Measurements from ENCODE around the gene SH2D3C. TPM values are rescaled to one million over a fixed set of nuclear protein-coding genes. Genes with fewer than 3 reads are reported as not detected.

Gene SH2D3C
- total RNA-seq, 2 experiments from 2014 or later, result 29.9 to 30.3 TPM

- Mint-ChIP-seq H3K4me3 (no peak overlapping the region), H3K9me3 (no peaks in the 10 kb centered on the region), H3K27me3 (no peaks in the 10 kb centered on the region), H3K4me1 (ENCODE audit: low read depth) (peaks cover 8% of the 10 kb centered on the region), H3K27ac (no peak overlapping the region), H3K36me3 (ENCODE audit: low read depth) (peaks cover 2% of the 10 kb centered on the region)
- CTCF ChIA-PET, result interaction anchor here (0.8 kb wide), 1 partner anchor 140 kb away, joined by 3 read pairs; no protein-coding TSS in a partner anchor
- no peak for TF ChIP-seq CTCF (IDR thresholded peaks at IDR 0.05)
- intact Hi-C loops (cut with micrococcal nuclease), result loop anchor here (5.0 to 10.0 kb wide), 2 partner anchors 138 to 225 kb away; no protein-coding TSS in a partner anchor
- POLR2A ChIA-PET, result no interaction called here
- no peak for DNase-seq
- no peak for ATAC-seq
Measured at GRCh38 chr9:127730262-127730661, 48.2 kb downstream of the SH2D3C start.

- POLR2A ChIA-PET, result interaction anchor here (0.6 to 0.8 kb wide), 2 partner anchors 14 to 87 kb away, joined by 3 read pairs; partner anchors contain the start of gene PTRH1
- TF ChIP-seq CTCF (IDR thresholded peaks at IDR 0.05), result no peak
- CTCF ChIA-PET, result interaction anchor here (0.9 to 1.3 kb wide), 3 partner anchors 35 to 204 kb away, joined by 3 to 4 read pairs (median 4); no protein-coding TSS in a partner anchor
- Mint-ChIP-seq H3K27me3 (no peaks in the 10 kb centered on the region), H3K4me1 (ENCODE audit: low read depth) (peaks cover 8% of the 10 kb centered on the region), H3K27ac (no peak overlapping the region), H3K9me3 (no peaks in the 10 kb centered on the region), H3K36me3 (ENCODE audit: low read depth) (peaks cover 2% of the 10 kb centered on the region), H3K4me3 (no peak overlapping the region)
- DNase-seq (no peak), ATAC-seq (no peak)
- intact Hi-C loops (cut with micrococcal nuclease), result loop anchor here (5.0 to 10.0 kb wide), 2 partner anchors 137 to 225 kb away; no protein-coding TSS in a partner anchor
Measured at GRCh38 chr9:127729522-127730256, 48.8 kb downstream of the SH2D3C start.

GRCh38 chr9:127728808-127729207 is 49.7 kb downstream of the SH2D3C start:
- no peak for ATAC-seq
- no peaks in the 10 kb centered on the region for H3K27me3 Mint-ChIP-seq

GRCh38 chr9:127726871-127727270 is 51.6 kb downstream of the SH2D3C start:
- Mint-ChIP-seq H3K9me3 (no peaks in the 10 kb centered on the region), H3K4me3 (no peak overlapping the region), H3K4me1 (ENCODE audit: low read depth) (no peaks in the 10 kb centered on the region), H3K27ac (no peak overlapping the region), H3K27me3 (no peaks in the 10 kb centered on the region), H3K36me3 (ENCODE audit: low read depth) (no peaks in the 10 kb centered on the region)
- CTCF ChIA-PET, result interaction anchor here (2.8 kb wide), 1 partner anchor 8 kb away, joined by 8 read pairs; the partner anchor contains the start of gene TOR2A
- DNase-seq (no peak), ATAC-seq (no peak)
- no peak for TF ChIP-seq CTCF (IDR thresholded peaks at IDR 0.05)
- POLR2A ChIA-PET, result no interaction called here
- intact Hi-C loops (cut with micrococcal nuclease), result no loop called here

More at GRCh38 chr9:127728808-127729207, 49.7 kb downstream of the SH2D3C start:
- CTCF ChIA-PET, result interaction anchor here (0.9 to 1.3 kb wide), 4 partner anchors 36 to 224 kb away, joined by 3 to 4 read pairs (median 4); no protein-coding TSS in a partner anchor
- Mint-ChIP-seq H3K36me3 (ENCODE audit: low read depth) (peaks cover 2% of the 10 kb centered on the region), H3K27ac (no peak overlapping the region), H3K4me3 (no peak overlapping the region), H3K4me1 (ENCODE audit: low read depth) (peaks cover 3% of the 10 kb centered on the region), H3K9me3 (no peaks in the 10 kb centered on the region)
- no peak for DNase-seq
- intact Hi-C loops (cut with micrococcal nuclease), result no loop called here
- POLR2A ChIA-PET, result interaction anchor here (0.8 kb wide), 1 partner anchor 13 kb away, joined by 3 read pairs; the partner anchor contains the start of gene PTRH1
- no peak for TF ChIP-seq CTCF (IDR thresholded peaks at IDR 0.05)

DNA sequence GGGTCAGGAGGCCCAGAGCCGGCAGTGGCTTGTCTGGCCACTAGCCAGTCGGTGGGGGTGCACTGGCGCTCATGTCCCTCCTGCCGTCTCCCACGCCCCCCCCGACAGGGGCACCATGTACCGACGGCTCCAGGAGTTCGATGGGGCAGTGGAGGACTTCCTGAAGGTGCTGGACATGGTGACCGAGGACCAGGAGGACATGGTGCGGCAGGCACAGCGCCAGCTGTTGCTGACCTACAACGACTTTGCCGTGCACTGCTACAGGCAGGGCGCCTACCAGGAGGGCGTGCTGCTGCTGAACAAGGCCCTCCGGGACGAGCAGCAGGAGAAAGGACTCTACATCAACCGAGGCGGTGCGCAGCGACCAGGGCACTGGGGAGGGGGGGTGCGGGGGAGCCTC is 54.5 kb downstream of the SH2D3C start:
- CTCF ChIA-PET, result no interaction called here
- H3K27ac Mint-ChIP-seq, result no peak overlapping the region
- no peak overlapping the region for H3K4me3 Mint-ChIP-seq

More for the DNA sequence above, 54.5 kb downstream of the SH2D3C start:
- H3K27me3 Mint-ChIP-seq, result no peaks in the 10 kb centered on the region
- ATAC-seq (no peak), DNase-seq (no peak)
- peaks cover 21% of the 10 kb centered on the region for H3K4me1 Mint-ChIP-seq (ENCODE audit: low read depth)
- no peaks in the 10 kb centered on the region for H3K36me3 Mint-ChIP-seq (ENCODE audit: low read depth)
- intact Hi-C loops (cut with micrococcal nuclease), result no loop called here
- POLR2A ChIA-PET, result interaction anchor here (0.6 to 1.1 kb wide), 3 partner anchors 13 to 982 kb away, joined by 3 to 5 read pairs (median 3); no protein-coding TSS in a partner anchor
- TF ChIP-seq CTCF (IDR thresholded peaks at IDR 0.05), result no peak
- no peaks in the 10 kb centered on the region for H3K9me3 Mint-ChIP-seq
